GM12878 (cell line): ENCODE measurements around the gene MRGPRG. TPM values are rescaled to one million over a fixed set of nuclear protein-coding genes. Genes with fewer than 3 reads are reported as not detected.

Source experiments
- ATF2 ChIP-seq: IDR thresholded peaks from 2 replicates; pipeline ENCODE4 v1.6.1; 2012; ENCODE audit warnings: low read length, inconsistent platforms
- KLF5 ChIP-seq: fragments of 450-650 bp; IDR thresholded peaks from 2 replicates; pipeline ENCODE4 v1.6.1; 2014; ENCODE audit warnings: mild to moderate bottlenecking; ENCODE audit not compliant: partially characterized antibody
- NFIC ChIP-seq: IDR thresholded peaks from 2 replicates; pipeline ENCODE4 v1.6.1; 2012; ENCODE audit warnings: low read depth, mild to moderate bottlenecking, inconsistent platforms, low read length, moderate library complexity
- NR2C1 ChIP-seq: fragments of 450-650 bp; IDR thresholded peaks from 2 replicates; pipeline ENCODE4 v1.6.1; 2017; ENCODE audit warnings: antibody characterized with exemption, mild to moderate bottlenecking, moderate library complexity
- POU2F2 ChIP-seq: IDR thresholded peaks from 3 replicates; pipeline ENCODE4 v1.6.1; 2011; ENCODE audit warnings: low read depth, mild to moderate bottlenecking, low read length, borderline replicate concordance
- ZBTB33 ChIP-seq: fragments of 450-650 bp; IDR thresholded peaks from 2 replicates; pipeline ENCODE4 v1.6.1; 2017; ENCODE audit warnings: mild to moderate bottlenecking
- polyA plus RNA-seq, 11 experiments: library from polyadenylated mRNA; depleted of rRNA in 4 of 11; unstranded in 6 of 11; stranded (reverse) in 5 of 11; fragments of >200 nt; fragmentation: Nextera tagmentation in 4 of 11; fragmentation: Illumina TruSeq in 1 of 11; extraction: Ambion mirVana in 4 of 11; extraction: Trizol in 1 of 11; gene quantifications; 1 replicate in 1 of 11; 2 replicates in 10 of 11; pipeline versions ENCODE4 v1.2.1 to v1.2.3, GENCODE V29; 2011 to 2016; ENCODE audit warnings: inconsistent platforms in 2 of 11, missing spikeins in 2 of 11, low read depth in 1 of 11
- total RNA-seq, 4 experiments: library from RNA; depleted of rRNA in 3 of 4; stranded (reverse); fragments of >200 nt in 3 of 4; fragmentation: Illumina TruSeq in 1 of 4; extraction: Trizol in 1 of 4; gene quantifications; 2 replicates each; pipeline versions ENCODE4 v1.2.1 to v1.2.3, GENCODE V29; 2013 to 2021
- TF ChIP-seq, protein P1 (sequence below): fragments of 450-650 bp; conservative IDR thresholded peaks from 2 replicates; pipeline ENCODE4 v1.6.1; 2017; ENCODE audit warnings: mild to moderate bottlenecking, moderate library complexity
- TF ChIP-seq, protein P2 (sequence below): fragments of 450-650 bp; IDR thresholded peaks from 2 replicates; pipeline ENCODE4 v1.6.1; 2017; ENCODE audit warnings: borderline replicate concordance
- TF ChIP-seq, protein P3 (sequence below): fragments of 450-650 bp; IDR thresholded peaks from 2 replicates; pipeline ENCODE4 v1.6.1; 2017; ENCODE audit warnings: mild to moderate bottlenecking, moderate library complexity

MRGPRG gene
- total and polyA plus RNA-seq, 10 of the 15 experiments (the other 5 are each of a cell fraction or from before 2014, with no cell fraction given), result not detected

DNA sequence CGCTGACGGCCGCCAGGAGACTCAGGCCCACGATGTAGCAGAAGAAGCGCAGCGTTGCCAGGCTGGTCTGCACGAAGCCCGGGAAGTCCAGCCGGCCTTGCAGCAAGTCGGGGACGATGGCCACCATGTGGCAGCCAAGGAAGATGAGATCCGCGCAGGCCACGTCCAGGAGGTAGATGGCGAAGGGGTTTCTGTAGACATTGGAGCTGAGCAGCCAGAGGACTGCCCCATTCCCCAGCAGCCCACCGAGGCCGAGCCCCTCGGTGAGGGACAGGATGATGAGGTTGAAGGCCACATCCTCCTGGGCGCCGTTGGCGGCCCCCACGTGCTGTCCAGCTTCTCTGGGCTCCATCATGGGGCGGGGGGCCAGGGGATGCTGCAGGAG, 9.8 kb upstream of the MRGPRG start (continued):
- no peak for TF ChIP-seq KLF5
- TF ChIP-seq NFIC, result no peak
- no peak for TF ChIP-seq POU2F2
- no peak for TF ChIP-seq ZBTB33
- TF ChIP-seq NR2C1, result no peak
- TF ChIP-seq, protein P1, sequence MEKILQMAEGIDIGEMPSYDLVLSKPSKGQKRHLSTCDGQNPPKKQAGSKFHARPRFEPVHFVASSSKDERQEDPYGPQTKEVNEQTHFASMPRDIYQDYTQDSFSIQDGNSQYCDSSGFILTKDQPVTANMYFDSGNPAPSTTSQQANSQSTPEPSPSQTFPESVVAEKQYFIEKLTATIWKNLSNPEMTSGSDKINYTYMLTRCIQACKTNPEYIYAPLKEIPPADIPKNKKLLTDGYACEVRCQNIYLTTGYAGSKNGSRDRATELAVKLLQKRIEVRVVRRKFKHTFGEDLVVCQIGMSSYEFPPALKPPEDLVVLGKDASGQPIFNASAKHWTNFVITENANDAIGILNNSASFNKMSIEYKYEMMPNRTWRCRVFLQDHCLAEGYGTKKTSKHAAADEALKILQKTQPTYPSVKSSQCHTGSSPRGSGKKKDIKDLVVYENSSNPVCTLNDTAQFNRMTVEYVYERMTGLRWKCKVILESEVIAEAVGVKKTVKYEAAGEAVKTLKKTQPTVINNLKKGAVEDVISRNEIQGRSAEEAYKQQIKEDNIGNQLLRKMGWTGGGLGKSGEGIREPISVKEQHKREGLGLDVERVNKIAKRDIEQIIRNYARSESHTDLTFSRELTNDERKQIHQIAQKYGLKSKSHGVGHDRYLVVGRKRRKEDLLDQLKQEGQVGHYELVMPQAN, result no peak
- TF ChIP-seq ATF2, result no peak
- TF ChIP-seq, protein P2, sequence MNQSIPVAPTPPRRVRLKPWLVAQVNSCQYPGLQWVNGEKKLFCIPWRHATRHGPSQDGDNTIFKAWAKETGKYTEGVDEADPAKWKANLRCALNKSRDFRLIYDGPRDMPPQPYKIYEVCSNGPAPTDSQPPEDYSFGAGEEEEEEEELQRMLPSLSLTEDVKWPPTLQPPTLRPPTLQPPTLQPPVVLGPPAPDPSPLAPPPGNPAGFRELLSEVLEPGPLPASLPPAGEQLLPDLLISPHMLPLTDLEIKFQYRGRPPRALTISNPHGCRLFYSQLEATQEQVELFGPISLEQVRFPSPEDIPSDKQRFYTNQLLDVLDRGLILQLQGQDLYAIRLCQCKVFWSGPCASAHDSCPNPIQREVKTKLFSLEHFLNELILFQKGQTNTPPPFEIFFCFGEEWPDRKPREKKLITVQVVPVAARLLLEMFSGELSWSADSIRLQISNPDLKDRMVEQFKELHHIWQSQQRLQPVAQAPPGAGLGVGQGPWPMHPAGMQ, result no peak
- TF ChIP-seq, protein P3, sequence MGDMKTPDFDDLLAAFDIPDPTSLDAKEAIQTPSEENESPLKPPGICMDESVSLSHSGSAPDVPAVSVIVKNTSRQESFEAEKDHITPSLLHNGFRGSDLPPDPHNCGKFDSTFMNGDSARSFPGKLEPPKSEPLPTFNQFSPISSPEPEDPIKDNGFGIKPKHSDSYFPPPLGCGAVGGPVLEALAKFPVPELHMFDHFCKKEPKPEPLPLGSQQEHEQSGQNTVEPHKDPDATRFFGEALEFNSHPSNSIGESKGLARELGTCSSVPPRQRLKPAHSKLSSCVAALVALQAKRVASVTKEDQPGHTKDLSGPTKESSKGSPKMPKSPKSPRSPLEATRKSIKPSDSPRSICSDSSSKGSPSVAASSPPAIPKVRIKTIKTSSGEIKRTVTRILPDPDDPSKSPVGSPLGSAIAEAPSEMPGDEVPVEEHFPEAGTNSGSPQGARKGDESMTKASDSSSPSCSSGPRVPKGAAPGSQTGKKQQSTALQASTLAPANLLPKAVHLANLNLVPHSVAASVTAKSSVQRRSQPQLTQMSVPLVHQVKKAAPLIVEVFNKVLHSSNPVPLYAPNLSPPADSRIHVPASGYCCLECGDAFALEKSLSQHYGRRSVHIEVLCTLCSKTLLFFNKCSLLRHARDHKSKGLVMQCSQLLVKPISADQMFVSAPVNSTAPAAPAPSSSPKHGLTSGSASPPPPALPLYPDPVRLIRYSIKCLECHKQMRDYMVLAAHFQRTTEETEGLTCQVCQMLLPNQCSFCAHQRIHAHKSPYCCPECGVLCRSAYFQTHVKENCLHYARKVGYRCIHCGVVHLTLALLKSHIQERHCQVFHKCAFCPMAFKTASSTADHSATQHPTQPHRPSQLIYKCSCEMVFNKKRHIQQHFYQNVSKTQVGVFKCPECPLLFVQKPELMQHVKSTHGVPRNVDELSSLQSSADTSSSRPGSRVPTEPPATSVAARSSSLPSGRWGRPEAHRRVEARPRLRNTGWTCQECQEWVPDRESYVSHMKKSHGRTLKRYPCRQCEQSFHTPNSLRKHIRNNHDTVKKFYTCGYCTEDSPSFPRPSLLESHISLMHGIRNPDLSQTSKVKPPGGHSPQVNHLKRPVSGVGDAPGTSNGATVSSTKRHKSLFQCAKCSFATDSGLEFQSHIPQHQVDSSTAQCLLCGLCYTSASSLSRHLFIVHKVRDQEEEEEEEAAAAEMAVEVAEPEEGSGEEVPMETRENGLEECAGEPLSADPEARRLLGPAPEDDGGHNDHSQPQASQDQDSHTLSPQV, result no peak
